ENCODE data around the gene KDELR1.

Gene KDELR1

GRCh38 chr19:48370955-48371354, 20.4 kb downstream of the KDELR1 start:
- DNase-seq, result no peak

- DNase-seq, result peak; percentile 39
Observed at GRCh38 chr19:48368936-48369335, 22.4 kb downstream of the KDELR1 start.

- no peak for DNase-seq
Observed at GRCh38 chr19:48367855-48368254, 23.5 kb downstream of the KDELR1 start.

- no peak for DNase-seq
Observed at GRCh38 chr19:48365602-48366001, 25.7 kb downstream of the KDELR1 start.

GRCh38 chr19:48364598-48365348, 26.6 kb downstream of the KDELR1 start:
- DNase-seq, result no peak

- DNase-seq, result peak; percentile 98
Observed at GRCh38 chr19:48363810-48364597, 27.3 kb downstream of the KDELR1 start, which contains the start of the genes SYNGR4 and TMEM143. Gene SYNGR4 (plus strand): TSS chr19:48364367. CDS start chr19:48365843, 1,476 bp downstream. Gene TMEM143 (minus strand): TSS chr19:48363940. CDS start chr19:48363920, 20 bp downstream.

- no peak for DNase-seq
Observed at GRCh38 chr19:48363500-48363809, 27.9 kb downstream of the KDELR1 start.

- DNase-seq, result peak; percentile 93
Observed at GRCh38 chr19:48362716-48363499, 28.4 kb downstream of the KDELR1 start.

GRCh38 chr19:48361912-48362311, 29.4 kb downstream of the KDELR1 start:
- DNase-seq, result no peak

GRCh38 chr19:48359123-48359522, 32.2 kb downstream of the KDELR1 start:
- no peak for DNase-seq

GRCh38 chr19:48355365-48355954, 35.9 kb downstream of the KDELR1 start:
- DNase-seq, result no peak

- no peak for DNase-seq
Observed at GRCh38 chr19:48354332-48354992, 36.9 kb downstream of the KDELR1 start.

GRCh38 chr19:48353677-48354076, 37.7 kb downstream of the KDELR1 start:
- DNase-seq, result no peak

- peak; percentile 70 for DNase-seq
Observed at GRCh38 chr19:48351341-48351752, 40.0 kb downstream of the KDELR1 start.

- DNase-seq, result no peak
Observed at GRCh38 chr19:48350856-48351255, 40.5 kb downstream of the KDELR1 start.

- no peak for DNase-seq
Observed at GRCh38 chr19:48348737-48349136, 42.6 kb downstream of the KDELR1 start.

- DNase-seq, result no peak
Observed at GRCh38 chr19:48348045-48348444, 43.3 kb downstream of the KDELR1 start.

GRCh38 chr19:48346191-48346590, 45.2 kb downstream of the KDELR1 start:
- DNase-seq, result no peak

- DNase-seq, result no peak
Observed at GRCh38 chr19:48344892-48345291, 46.5 kb downstream of the KDELR1 start.

GRCh38 chr19:48342841-48343540, 48.4 kb downstream of the KDELR1 start:
- DNase-seq, result no peak

- DNase-seq, result no peak
Observed at GRCh38 chr19:48342414-48342738, 49.0 kb downstream of the KDELR1 start.

Data from retina (tissue), 1 donor.